SH-SY5Y (cell line): Measurements from ENCODE around the gene IFIH1.

Experiments used
- GATA2 ChIP-seq: IDR thresholded peaks from 2 replicates; pipeline ENCODE4 v1.6.1; 2011; ENCODE audit warnings: mild to moderate bottlenecking, low read depth, low read length
- GATA3 ChIP-seq: IDR thresholded peaks from 2 replicates; pipeline ENCODE4 v1.6.1; 2011; ENCODE audit warnings: low read depth, mild to moderate bottlenecking, low read length, moderate library complexity

DNA sequence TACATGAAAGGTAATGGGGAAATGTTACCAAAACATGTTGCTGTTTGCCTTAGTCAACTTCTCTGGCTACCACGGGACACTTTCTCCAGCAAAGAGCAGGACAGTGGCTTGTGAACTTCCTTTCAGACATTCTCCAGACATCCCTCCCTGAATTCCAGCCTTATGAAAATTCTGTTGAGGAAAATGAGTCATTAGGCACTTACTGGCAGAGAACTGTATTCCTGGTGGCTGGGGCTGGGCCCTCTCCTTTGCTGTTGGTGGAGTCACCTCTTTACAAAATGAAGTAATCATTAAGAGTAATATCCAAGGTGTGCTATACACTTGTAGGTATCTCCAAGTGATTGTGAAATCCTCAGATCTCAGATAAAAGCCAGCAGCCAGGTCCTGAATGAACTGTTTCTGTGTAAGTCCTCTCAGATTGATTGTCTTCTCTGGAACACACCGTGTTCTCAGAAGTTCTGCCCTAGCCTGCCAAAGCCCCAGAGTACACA is 73.9 kb downstream of the IFIH1 start:
- no peak for TF ChIP-seq GATA2
- no peak for TF ChIP-seq GATA3
